Endothelial cell of umbilical vein (primary cell): Measurements from ENCODE around the gene UBC.

Experiments used
- CTCF ChIP-seq, 2 donors: IDR thresholded peaks; 1 replicate in 1 of 2; 2 replicates in 1 of 2; pipeline ENCODE4 v1.5.1; 2011; ENCODE audit warnings: low read length in 2 of 2, mild to moderate bottlenecking in 2 of 2, moderate library complexity in 2 of 2, control low read depth in 1 of 2, inconsistent platforms in 1 of 2, low read depth in 1 of 2; ENCODE audit not compliant: insufficient read depth in 1 of 2; ENCODE audit errors: extremely low read depth in 1 of 2
- EZH2 ChIP-seq: IDR thresholded peaks from 2 replicates; pipeline ENCODE4 v1.6.1; 2012; ENCODE audit warnings: borderline replicate concordance, low read depth, mild to moderate bottlenecking, moderate library complexity, low read length, inconsistent platforms; ENCODE audit not compliant: severe bottlenecking
- FOS ChIP-seq: IDR thresholded peaks from 2 replicates; pipeline ENCODE4 v1.6.1; 2011; ENCODE audit warnings: mild to moderate bottlenecking, low read length, moderate library complexity, borderline replicate concordance; ENCODE audit not compliant: insufficient read depth
- JUN ChIP-seq: IDR thresholded peaks from 2 replicates; pipeline ENCODE4 v1.6.1; 2011; ENCODE audit warnings: borderline replicate concordance, low read depth; ENCODE audit not compliant: insufficient read length, insufficient read depth
- MAX ChIP-seq: IDR thresholded peaks from 2 replicates; pipeline ENCODE4 v1.6.1; 2011; ENCODE audit not compliant: insufficient read depth, insufficient read length
- MYC ChIP-seq: IDR thresholded peaks from one replicate; pipeline ENCODE4 v1.6.1; 2011; ENCODE audit warnings: mild to moderate bottlenecking, low read depth, low read length
- POLR2A ChIP-seq: IDR thresholded peaks from 2 replicates; pipeline ENCODE4 v1.6.1; 2012; ENCODE audit warnings: low read depth, mild to moderate bottlenecking, control low read depth, low read length
- POLR2AphosphoS5 ChIP-seq: IDR thresholded peaks from 2 replicates; pipeline ENCODE4 v1.6.1; 2012; ENCODE audit warnings: low read depth, mild to moderate bottlenecking, control low read depth, low read length, moderate library complexity; ENCODE audit not compliant: insufficient read depth

- TF ChIP-seq CTCF (IDR thresholded peaks at IDR 0.05; ENCODE audit: extremely low read depth in 1 of 2, insufficient read depth in 1 of 2, low read depth in 1 of 2, low read length in 2 of 2), result no peak
- TF ChIP-seq MAX, result no peak
- no peak for TF ChIP-seq EZH2
- peak; percentile 100 for TF ChIP-seq POLR2AphosphoS5
- peak; percentile 99 for TF ChIP-seq POLR2A
- TF ChIP-seq FOS, result peak; percentile 67
- no peak for TF ChIP-seq JUN
- TF ChIP-seq MYC, result no peak
Observed at GRCh38 chr12:124914392-124915238, at the start of gene UBC.
